Skeletal muscle cell (primary cell): ENCODE measurements around the gene PPIF.

Experiments
- DNase-seq: peaks from one replicate; pipeline ENCODE4 v3.0.0-alpha.2; 2010; ENCODE audit warnings: low read depth
- H3K4me3 ChIP-seq: 2 replicates; pipeline ENCODE4 v1.5.1; 2011; ENCODE audit warnings: low read depth, mild to moderate bottlenecking, control low read depth, low read length, moderate library complexity

PPIF gene

DNA sequence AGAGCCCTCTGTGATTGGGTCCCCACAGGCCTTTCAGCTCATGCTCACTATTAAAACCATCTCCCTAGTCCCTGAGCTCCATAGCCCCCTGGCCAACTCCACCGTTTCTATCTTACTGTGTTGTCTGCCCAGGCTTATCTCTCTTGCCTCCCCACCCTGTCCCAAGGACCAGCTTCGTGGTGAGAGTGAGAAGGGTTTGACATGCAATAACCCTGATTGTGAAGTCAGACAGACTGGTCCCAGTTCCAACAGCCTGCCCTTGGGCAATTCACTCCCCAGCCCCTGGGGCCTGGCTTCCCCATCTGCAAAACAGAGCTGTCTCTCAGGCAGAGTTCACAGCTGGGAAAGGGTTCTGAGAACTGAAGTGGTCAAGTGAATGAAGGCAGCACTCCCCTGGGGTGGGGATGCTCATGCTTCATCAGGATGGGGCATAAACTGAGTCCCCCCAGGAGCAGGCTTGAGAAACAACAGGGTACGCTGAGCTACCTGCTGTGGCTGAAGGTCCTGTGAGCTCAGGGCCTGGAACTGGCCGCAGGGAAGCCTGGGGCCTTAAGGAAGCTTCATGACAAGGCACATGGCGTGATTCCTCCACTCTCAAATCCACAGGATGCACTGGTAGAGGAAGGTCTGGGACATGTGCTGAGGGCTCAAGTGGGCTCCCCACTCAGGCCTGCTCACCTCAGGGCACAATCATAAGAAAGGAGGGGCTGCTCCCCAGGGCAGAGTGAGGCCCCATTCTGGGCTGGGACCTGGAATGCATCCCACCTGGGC, 1.8 kb upstream of the PPIF start:
- DNase-seq, result no peak
- no peak overlapping the region for H3K4me3 ChIP-seq

DNA sequence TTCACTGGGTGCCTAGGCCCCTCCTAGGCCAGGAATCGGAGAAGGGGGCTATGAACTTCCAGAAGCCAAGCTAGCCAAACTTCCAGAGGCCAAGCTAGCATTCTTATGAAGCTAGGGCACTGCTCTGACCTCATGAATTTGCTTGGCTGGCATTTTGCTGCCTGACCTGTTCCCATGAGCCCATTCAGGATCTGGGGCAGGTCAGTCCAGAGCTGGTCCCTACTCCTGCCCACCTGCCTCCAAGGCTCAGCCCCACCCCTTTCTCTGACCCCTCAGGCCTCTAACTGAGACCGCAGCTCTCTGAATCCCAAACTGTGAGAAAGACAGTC, 1.3 kb upstream of the PPIF start:
- no peak overlapping the region for H3K4me3 ChIP-seq
- no peak for DNase-seq

- H3K4me3 ChIP-seq, result peak overlapping the region; percentile 8
- DNase-seq, result no peak
These were observed 662 bp upstream of the PPIF start for GRCh38 chr10:79346388-79347225.

- peak overlapping the region; percentile 74 for H3K4me3 ChIP-seq
These were observed 798 bp downstream of the PPIF start for GRCh38 chr10:79347894-79348639.

DNA sequence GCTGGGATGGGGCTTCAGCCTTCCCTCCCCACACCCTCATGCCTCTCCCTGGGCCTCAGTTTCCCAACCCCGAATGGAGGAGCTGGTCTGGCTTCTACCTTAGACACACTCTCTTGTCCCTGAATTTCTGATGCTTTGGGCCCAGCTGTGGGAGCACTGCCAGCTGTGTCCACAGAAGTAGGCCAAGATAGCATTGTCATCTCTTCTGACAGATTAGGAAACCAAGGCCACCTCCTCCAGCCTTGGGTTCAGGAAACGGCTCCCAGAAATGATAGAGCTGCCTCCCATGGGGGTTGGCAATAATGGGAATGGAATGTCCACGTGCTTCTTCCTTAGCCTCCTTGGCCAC, 1.3 kb downstream of the PPIF start:
- DNase-seq, result no peak
- H3K4me3 ChIP-seq, result peak overlapping the region; percentile 74

More at GRCh38 chr10:79347894-79348639, 798 bp downstream of the PPIF start:
- DNase-seq, result peak; percentile 38

GRCh38 chr10:79349072-79349491, 1.8 kb downstream of the PPIF start:
- peak overlapping the region; percentile 74 for H3K4me3 ChIP-seq
- no peak for DNase-seq

GRCh38 chr10:79349766-79350406, 2.6 kb downstream of the PPIF start:
- no peak overlapping the region for H3K4me3 ChIP-seq
- DNase-seq, result no peak

- DNase-seq, result no peak
- no peak overlapping the region for H3K4me3 ChIP-seq
These were observed 3.3 kb downstream of the PPIF start for GRCh38 chr10:79350407-79351154.

- no peak overlapping the region for H3K4me3 ChIP-seq
- DNase-seq, result no peak
These were observed 4.1 kb downstream of the PPIF start for GRCh38 chr10:79351332-79351731.

GRCh38 chr10:79352035-79352877, 5.0 kb downstream of the PPIF start:
- DNase-seq, result no peak
- no peak overlapping the region for H3K4me3 ChIP-seq

- no peak overlapping the region for H3K4me3 ChIP-seq
- DNase-seq, result no peak
These were observed 5.7 kb downstream of the PPIF start for GRCh38 chr10:79353000-79353406.

DNA sequence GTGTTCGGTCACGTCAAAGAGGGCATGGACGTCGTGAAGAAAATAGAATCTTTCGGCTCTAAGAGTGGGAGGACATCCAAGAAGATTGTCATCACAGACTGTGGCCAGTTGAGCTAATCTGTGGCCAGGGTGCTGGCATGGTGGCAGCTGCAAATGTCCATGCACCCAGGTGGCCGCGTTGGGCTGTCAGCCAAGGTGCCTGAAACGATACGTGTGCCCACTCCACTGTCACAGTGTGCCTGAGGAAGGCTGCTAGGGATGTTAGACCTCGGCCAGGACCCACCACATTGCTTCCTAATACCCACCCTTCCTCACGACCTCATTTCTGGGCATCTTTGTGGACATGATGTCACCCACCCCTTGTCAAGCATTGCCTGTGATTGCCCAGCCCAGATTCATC, 6.5 kb downstream of the PPIF start:
- DNase-seq, result no peak
- no peak overlapping the region for H3K4me3 ChIP-seq

GRCh38 chr10:79354141-79354540, 6.9 kb downstream of the PPIF start:
- no peak for DNase-seq
- no peak overlapping the region for H3K4me3 ChIP-seq

GRCh38 chr10:79354615-79355014, 7.3 kb downstream of the PPIF start:
- no peak overlapping the region for H3K4me3 ChIP-seq
- DNase-seq, result no peak

GRCh38 chr10:79355420-79356017, 8.2 kb downstream of the PPIF start:
- DNase-seq, result no peak
- no peak overlapping the region for H3K4me3 ChIP-seq

DNA sequence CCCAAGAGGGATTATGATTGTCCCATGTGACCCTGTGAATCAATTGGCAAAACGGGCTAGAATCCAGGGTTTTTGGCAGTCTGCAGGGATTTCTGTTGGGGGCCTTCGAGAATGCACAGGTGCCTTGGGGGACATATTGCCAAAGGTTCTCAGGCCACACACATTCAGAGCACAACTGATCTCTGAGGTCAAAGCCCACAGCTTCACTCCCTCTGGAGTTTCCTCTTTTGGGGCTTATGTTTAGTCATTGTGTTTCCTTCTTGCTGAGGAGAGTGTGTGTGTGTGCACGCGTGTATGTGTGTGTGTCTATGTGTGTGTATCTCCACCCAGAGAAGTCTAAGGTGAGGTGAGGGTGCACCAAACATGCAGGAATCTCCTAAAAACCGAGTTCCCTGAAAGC, 8.8 kb downstream of the PPIF start:
- no peak overlapping the region for H3K4me3 ChIP-seq
- no peak for DNase-seq

DNA sequence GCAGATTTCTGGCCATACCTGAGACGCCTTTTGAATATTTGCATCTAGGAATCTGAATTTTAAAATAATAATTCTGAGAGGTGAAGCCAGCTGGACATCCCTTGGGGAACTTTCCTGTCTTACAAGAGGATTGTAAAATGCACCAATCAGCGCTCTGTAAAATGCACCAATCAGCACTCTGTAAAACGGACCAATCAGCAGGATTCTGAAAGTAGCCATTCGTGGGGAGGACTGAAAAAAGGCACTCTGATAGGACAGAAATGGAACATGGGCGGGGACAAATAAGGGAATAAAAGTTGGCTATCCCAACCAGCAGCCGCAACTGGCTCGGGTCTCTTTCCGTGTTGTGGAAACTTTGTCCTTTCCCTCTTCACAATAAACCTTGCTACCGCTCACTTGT, 9.9 kb downstream of the PPIF start:
- no peak overlapping the region for H3K4me3 ChIP-seq
- DNase-seq, result no peak

DNA sequence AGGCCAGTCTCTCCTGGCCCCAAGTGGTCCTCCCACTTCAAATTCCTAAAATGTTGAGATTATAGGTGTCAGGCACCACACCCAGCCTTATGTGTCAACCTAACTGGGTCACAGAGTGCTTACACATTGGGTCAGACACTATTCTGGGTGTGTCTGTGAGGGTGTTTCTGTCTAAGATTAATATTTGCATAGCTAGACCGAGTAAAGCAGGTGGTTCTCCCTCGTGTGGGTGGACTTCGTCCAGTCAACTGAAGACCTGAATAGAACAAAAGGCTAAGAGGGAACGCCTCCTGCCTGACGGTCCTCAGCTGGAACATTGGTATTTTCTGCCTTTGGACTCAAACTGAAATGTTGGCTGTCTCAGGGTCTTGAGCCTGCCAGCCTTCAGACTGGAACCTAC, 11.5 kb downstream of the PPIF start:
- no peak overlapping the region for H3K4me3 ChIP-seq
- DNase-seq, result no peak
